Astrocyte of the cerebellum (primary cell): Measurements from ENCODE around the gene ADCY1.

Source experiments
- DNase-seq: peaks from one replicate; pipeline ENCODE4 v3.0.0-alpha.2; 2011; ENCODE audit warnings: low read depth
- H3K4me3 ChIP-seq: 2 replicates; pipeline ENCODE4 v1.5.1; 2011; ENCODE audit warnings: mild to moderate bottlenecking, low read depth, low read length, moderate library complexity
- in situ Hi-C: cut with HindIII; loops from 2 replicates; pipeline ENCODE4 v1.10.0; 2017; ENCODE audit warnings: low sequenced_read_pairs
- TF ChIP-seq, protein P1 (sequence below): IDR thresholded peaks from 2 replicates; pipeline ENCODE4 v1.5.1; 2012; ENCODE audit warnings: low read length, low read depth, moderate library complexity, mild to moderate bottlenecking; ENCODE audit errors: missing control alignments

The ADCY1 gene

DNA sequence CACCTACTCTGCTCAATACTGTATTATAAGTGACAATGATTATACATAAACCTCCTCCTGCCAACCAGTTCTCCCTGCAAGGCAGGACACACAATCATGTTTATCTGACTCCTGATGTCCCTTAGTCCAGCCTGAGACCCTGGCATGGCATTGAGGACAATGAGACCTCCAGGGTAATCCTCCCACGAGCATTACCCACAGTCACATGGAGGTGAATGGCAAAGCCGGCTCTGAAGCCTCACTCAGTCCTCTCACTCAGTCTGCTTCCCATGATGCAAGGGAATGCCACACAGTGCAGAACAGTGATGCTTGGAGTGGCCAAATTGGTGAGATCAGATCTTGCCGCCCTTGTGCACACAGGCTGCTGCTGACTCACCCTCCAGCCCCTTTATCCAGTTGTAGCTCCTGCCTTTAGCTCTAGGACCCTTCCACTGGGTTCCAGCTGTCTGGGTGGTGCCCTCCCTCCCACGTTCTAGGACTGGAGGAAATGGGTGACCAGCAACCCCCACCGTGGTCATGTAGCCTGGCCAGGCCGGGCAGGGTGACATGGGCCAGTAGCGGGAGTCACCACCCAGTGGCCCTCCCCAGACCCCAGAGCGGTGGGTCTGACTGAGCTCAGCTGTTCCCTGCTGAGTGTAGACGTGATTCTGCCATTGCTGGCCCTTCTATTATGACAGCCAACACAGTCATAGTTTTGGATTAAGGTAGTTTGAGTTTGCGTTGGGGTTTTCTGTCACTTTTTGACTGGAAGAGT is 5.5 kb upstream of the ADCY1 start:
- no peak overlapping the region for H3K4me3 ChIP-seq
- TF ChIP-seq, protein P1, sequence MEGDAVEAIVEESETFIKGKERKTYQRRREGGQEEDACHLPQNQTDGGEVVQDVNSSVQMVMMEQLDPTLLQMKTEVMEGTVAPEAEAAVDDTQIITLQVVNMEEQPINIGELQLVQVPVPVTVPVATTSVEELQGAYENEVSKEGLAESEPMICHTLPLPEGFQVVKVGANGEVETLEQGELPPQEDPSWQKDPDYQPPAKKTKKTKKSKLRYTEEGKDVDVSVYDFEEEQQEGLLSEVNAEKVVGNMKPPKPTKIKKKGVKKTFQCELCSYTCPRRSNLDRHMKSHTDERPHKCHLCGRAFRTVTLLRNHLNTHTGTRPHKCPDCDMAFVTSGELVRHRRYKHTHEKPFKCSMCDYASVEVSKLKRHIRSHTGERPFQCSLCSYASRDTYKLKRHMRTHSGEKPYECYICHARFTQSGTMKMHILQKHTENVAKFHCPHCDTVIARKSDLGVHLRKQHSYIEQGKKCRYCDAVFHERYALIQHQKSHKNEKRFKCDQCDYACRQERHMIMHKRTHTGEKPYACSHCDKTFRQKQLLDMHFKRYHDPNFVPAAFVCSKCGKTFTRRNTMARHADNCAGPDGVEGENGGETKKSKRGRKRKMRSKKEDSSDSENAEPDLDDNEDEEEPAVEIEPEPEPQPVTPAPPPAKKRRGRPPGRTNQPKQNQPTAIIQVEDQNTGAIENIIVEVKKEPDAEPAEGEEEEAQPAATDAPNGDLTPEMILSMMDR, result no peak
- in situ Hi-C loops, result no loop called here
- DNase-seq, result no peak

DNA sequence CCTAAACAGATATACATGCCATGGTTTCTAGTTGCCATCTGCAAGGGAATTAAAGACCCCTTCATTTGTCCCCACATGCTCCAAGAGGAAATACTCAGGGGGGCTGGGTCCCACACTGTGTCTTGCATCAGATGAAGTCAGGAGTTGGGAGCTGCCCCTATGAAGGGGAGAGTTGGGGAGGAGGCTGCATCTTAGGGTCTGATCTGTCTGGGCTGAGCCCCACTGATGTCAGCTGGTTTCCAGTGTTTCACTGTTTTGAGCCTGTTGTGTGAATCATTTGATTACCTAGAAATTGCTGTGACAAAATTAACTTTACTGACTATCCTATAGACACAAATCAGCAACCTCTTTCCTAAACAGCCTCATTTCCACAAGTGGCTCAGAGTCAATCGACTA is 4.9 kb upstream of the ADCY1 start:
- H3K4me3 ChIP-seq, result no peak overlapping the region
- no peak for DNase-seq
- TF ChIP-seq, protein P1, result no peak
- in situ Hi-C loops, result no loop called here

DNA sequence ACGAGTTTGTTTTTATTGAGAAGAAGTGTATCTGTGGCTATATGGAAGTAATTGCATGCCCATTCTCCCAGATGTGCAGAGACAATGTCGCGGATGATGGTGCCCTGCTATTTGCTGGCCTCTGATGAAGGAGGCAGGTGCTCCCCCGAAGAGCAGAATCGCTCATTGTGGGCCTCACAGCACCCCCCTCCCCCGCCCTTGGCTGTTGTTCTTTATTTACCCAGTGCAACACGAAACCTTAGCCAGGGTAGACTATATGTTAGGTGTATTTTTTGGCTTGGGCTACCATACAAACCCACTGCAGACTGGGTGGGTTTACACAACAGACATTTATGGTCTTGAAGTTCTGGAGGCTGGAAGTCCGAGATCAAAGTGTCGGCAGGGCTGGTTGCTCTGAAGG is 3.4 kb upstream of the ADCY1 start:
- no peak overlapping the region for H3K4me3 ChIP-seq
- no peak for DNase-seq
- TF ChIP-seq, protein P1, result no peak
- in situ Hi-C loops, result no loop called here

DNA sequence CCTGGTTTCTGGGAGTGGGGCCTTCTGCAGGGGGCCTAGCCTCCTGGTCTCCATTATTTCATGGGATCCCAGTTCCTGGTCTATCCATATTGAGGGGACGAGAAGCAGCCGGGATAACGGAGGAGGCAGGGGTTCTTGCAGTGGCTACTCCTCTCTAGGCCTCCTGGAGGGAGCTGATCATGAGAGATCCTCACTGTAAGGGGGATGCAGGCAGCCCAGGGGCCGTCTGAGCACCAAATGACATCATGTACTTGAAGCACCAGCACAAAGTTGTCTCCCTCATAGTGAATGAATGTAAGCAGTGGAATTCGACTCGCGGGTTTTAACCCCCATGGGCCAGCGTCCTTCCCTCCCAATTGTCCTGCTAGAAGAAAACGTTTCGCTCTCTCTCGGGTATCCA is 964 bp upstream of the ADCY1 start:
- DNase-seq, result no peak
- in situ Hi-C loops, result no loop called here
- TF ChIP-seq, protein P1, result no peak
- no peak overlapping the region for H3K4me3 ChIP-seq

DNA sequence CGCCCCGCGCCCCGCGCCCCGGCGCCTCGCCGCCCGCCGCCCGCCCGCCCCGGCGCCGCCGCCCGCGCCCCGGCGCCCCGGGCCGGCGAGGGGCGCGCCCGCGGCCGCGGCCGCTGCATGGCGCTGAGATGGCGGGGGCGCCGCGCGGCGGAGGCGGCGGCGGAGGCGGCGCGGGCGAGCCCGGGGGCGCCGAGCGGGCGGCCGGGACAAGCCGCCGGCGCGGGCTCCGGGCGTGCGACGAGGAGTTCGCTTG is 174 bp downstream of the ADCY1 start:
- peak overlapping the region; percentile 50 for H3K4me3 ChIP-seq
- in situ Hi-C loops, result no loop called here
- DNase-seq, result peak; percentile 6
- TF ChIP-seq, protein P1, result no peak

DNA sequence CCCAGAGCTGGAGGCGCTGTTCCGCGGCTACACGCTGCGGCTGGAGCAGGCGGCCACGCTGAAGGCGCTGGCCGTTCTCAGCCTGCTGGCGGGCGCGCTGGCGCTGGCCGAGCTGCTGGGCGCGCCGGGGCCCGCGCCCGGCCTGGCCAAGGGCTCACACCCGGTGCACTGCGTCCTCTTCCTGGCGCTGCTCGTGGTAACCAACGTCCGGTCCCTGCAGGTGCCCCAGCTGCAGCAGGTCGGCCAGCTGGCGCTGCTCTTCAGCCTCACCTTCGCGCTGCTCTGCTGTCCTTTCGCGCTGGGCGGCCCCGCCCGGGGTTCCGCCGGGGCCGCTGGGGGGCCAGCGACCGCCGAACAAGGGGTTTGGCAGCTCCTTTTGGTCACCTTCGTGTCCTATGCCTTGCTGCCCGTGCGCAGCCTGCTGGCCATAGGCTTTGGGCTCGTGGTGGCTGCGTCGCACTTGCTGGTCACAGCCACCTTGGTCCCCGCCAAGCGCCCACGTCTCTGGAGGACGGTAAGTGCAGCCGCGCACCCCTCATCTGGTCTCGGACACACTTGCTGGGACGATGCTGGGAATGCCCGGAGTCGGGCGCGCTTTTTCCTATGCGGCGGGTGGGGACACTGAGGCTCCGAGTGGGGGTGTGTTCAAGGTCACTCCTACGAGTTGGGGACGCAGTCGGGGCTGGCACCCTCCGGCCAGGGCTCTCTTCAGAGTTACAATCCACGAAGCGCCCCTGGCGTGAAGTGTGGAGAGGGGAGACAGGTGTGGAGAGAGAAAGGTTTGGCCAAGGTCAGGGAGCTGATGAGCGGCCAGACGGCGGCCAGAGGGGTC is 717 bp downstream of the ADCY1 start:
- no peak for DNase-seq

More for the DNA sequence above, 717 bp downstream of the ADCY1 start:
- TF ChIP-seq, protein P1, result no peak
- peak overlapping the region; percentile 50 for H3K4me3 ChIP-seq
- in situ Hi-C loops, result no loop called here
